Peyer's patch (tissue), 4 donors: ENCODE data around the gene TMEM176A.

Source experiments
- CTCF ChIP-seq, 6 experiments: fragments of 450-650 bp in 4 of 6; fragments of 200-600 bp in 2 of 6; sonication (generic) in 1 of 6; IDR thresholded peaks; one replicate each; pipeline ENCODE4 v1.5.1; 2017 to 2019; ENCODE audit warnings: antibody characterized with exemption in 6 of 6, mild to moderate bottlenecking in 3 of 6, moderate library complexity in 1 of 6
- POLR2A ChIP-seq, 2 donors: fragments of 450-650 bp; IDR thresholded peaks; one replicate each; pipeline ENCODE4 v1.5.1; 2017; ENCODE audit warnings: antibody characterized with exemption in 2 of 2, mild to moderate bottlenecking in 2 of 2, moderate library complexity in 2 of 2

GRCh38 chr7:150791746-150792452 is 8.7 kb upstream of the TMEM176A start:
- TF ChIP-seq CTCF (IDR thresholded peaks at IDR 0.05) (no peak), POLR2A (IDR thresholded peaks at IDR 0.05) (no peak)
